Ammon's horn (tissue), 1 donor: ENCODE measurements around the gene CACNA1F.
"Not testable (repeated sequence)": the region's sequence is repeated elsewhere in the genome, so short reads cannot be mapped to it uniquely, and the experiment has no call there.

ENCODE experiments used
- DNase-seq: peaks from one replicate; pipeline ENCODE4 v3.0.0-alpha.2; 2016; ENCODE audit warnings: low spot score

The CACNA1F gene

DNA sequence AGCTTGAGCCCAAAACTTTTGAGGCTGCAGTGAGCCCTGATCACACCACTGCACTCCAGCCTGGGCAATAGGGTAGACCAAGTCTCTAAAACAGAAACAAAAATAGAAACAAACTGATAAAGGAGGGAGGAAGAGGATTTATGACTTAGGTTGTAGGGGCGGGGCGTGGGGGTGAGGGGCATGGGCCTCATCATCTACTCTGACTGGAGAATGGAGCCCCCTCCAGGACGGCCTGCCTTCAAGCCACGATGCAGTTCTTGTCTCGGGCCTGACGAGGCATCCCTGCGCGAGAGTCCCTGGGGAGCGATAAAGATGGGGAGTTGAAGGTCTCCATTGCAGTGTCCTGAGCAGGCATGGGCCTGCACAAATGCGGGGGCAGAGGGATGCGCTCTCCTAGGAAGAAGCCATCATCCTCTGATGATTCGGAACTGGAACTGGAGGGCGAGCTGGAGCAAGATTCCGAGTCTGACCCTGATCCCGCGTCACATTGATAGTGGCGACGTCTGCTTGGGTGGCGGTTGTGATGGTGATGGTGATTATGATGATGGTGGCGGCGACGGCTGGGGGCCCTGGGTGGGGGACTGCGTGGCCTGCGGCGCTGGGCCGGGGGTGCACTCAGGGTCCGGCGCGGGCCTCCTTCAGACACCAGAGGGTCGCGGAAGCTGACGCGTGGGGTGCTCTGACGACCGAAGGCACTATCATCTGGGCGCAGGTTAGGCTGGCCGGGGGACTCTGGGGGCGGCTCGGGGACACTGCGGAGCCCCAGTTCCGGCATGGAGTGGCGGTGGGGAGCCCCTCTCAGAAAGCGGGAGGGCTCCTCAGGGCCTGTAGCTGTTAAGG is 57.5 kb downstream of the CACNA1F start:
- no peak for DNase-seq

DNA sequence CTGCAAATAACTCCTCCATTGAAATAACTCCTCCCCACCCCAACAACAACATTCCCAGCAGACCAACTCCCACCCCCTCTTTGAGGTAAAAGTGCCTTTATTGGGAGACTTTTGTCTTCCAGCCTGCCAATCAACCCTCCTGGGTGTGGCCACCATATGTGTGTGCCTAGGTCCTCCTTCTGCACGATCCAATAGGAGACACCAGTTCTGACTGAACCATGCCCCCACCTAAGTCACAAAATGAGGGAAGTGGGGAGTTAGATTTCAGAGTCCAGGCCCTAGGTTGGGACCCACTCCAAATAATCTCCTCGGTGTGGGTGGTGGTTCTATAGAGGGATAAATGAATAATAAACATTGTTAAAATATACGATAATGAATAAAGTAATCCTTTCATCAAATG is 58.4 kb downstream of the CACNA1F start:
- DNase-seq = no peak

DNA sequence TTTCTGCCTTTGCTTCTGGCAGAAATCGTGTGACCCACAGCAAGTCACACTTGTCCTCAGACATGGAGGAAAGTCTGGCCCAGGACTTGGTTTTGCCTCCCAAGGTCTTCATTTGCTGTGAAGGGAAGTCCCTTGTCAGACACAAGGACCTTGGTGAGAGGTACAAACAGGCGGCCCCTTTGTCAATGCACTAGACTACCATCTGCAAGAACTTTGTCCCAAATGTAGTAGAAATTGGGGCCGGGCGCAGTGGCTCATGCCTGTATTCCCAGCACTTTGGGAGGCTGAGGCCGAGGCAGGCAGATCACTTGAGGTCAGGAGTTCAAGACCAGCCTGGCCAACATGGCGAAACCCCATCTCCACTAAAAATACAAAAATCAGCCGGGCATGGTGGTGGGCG is 59.6 kb downstream of the CACNA1F start:
- DNase-seq = not testable (repeated sequence)

DNA sequence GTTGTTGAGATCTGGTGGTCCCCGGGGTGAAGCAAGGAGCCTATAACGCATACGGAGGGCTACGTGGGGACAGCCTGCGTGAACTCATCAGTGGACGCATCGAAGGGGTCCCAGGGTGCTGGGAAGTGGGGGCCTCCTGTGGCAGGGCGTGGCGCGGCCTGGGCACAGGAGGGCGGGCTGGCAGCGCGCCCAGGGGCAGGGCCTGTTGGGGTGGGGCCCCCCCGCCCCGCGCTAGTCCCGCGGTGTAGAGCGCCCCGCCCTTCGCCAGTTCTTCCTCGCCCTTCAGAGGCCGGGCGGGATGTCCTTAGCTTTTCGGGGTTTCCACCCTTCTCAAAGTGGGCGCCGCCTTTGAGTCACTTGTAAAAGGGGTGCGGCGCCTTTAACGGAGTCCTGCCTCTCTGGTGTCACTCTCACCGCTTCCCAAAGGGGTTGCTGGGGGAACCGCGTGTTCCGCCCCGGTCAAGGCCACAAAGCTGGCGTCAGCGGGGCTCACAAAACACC is 60.8 kb downstream of the CACNA1F start:
- no peak for DNase-seq

DNA sequence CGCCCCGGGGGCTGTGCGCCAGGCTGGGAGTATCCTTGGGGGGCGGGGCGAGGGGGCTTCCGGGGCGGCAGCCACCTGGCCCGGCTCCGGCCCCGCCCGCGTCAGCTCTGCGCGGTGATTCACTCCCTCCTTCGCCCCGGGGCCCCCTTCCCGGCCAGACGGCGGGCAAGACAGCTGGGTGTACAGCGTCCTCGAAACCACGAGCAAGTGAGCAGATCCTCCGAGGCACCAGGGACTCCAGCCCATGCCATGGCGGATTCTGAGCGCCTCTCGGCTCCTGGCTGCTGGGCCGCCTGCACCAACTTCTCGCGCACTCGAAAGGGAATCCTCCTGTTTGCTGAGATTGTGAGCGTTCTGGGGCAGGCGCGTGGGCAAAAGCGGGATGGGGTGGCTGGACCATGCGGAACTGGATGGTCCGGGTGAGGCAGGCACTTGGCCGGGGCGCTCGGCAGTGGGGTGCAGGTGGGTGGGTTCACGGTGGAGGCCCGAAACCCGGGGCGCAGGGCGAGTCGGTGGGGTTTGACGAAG is 61.3 kb downstream of the CACNA1F start, which contains the start of gene PLP2:
TSS of gene PLP2 (plus strand) at position 147 of the 528 bp plus-strand sequence. CDS start at position 250, 103 bp downstream.
- no peak for DNase-seq

DNA sequence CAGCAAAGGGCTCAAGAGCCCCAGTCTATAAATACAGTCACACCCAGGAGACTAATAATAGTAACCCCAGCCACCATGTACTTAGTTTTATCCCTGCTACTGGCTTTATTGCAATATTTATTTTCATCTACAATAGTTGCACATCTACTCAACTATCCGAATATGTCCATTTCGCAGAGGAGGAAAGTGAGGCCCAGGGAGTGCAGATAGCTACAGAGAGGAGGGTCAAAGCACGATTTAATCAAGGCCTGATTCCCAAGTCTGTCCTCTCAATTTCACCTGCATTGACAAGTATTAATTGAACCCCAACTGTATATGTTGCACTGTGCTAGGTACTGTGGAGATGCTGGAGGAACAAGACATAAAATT is 65.4 kb downstream of the CACNA1F start:
- no peak for DNase-seq

DNA sequence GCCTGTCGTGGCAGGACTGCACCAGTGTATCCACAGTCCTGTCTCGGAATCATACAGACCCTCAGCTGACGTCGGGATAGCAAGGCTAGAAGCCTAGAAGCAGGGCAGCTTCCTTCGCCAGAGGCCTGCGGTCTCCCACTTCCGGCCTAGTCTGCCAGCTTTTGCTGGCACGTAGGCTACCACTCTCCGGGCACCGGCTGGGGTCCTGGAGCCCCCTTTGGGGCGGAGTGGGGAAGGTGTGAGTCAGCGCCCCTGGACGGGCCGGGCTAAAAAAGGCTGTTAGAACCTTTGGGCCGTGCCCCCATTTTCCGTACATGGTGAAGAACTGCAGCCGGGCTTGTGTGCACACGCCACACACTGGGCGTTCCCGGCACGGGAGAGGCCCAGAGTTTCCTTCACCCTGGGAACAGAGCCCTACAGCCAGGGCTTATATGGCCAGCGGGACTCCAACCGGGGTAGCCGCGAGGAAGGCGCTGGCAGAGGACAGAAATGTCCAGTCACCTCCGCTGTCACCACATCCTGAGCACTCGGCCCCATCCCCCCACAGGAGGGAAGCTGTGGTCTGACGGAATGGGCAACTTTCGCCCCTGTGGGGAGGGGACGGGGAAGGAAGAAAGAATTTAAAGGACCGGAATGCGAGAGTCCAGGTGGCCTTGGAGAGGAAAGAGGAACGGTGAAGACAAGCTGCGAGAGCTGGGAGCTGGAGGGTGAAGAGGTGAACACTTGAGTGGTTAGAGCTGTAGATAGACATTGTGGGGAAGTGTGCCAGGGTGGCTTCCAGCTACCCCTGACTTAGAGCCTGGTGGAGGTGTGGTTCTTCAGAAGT is 66.0 kb downstream of the CACNA1F start:
- peak; percentile 47 for DNase-seq

DNA sequence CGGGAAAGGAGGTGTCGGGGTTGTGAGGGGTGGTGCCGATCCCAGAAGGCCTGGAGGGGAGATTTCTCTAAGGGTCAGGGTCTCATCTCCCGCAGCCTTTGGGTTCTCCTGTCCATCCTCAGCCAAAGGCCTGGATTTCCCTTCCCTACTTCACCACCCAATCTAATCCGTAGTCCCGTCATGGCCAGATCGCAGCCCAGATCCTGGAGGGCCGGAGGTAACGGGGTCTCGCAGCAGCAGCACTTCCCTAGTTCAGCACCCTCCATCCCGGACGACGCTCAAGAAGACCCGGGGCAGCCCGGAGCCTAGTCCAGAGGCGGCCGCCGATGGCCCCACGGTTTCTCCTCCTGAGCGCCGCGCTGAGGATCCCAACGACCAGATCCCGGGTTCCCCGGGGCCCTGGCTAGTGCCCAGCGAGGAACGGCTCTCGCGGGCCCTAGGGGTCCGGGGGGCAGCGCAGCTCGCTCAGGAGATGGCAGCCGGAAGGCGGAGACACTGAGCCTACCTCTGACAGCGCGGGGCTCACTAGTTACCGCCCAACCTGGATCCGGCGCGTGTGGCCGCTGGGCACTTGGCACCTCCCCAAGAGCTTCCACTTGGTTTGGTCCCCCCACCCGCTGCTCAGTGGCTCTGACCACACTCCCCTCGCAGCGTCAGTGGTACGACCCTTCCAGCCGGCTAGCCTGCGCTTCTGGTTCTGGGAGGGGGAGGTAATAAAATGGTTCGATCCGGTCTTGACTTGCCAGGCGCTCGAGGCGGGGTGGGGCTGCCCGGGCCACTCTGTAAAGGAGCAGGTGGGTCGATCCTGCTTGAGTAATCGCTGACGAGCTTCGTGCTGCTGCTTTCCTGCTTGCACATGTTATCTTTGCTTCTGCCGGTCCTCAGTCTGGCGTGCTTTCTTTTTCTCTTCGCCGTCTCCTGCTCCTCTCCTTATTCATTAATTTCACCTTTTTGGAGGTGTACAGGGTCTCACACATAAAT is 66.9 kb downstream of the CACNA1F start:
- peak; percentile 75 for DNase-seq

DNA sequence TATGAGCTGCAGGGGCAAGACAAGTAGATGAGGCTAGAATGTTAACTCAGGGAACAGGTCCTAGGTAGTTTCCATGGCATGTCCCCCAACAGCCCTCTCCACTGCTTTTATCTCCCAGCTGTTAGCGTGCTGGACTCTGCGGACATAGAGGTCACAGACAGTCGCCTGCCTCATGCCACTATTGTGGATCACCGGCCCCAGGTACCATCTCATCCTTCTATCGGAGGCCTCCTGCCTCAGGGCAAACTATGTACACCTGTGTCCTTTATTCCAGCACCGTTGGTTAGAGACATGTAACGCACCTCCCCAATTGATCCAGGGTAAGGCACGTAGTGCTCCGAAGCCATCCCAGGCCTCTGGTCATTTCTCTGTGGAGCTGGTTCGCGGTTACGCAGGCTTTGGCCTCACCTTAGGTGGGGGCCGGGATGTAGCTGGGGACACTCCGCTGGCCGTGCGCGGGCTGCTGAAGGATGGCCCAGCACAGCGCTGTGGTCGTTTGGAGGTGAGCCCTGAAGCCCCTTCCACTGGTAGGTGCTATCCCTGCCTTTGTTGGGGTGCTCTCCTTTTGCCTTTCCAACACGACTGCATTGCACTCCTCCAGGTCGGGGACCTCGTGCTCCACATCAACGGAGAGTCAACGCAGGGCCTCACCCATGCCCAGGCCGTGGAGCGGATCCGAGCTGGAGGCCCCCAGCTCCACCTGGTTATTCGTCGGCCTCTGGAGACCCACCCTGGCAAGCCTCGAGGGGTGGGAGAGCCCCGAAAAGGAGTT is 68.4 kb downstream of the CACNA1F start:
- no peak for DNase-seq

DNA sequence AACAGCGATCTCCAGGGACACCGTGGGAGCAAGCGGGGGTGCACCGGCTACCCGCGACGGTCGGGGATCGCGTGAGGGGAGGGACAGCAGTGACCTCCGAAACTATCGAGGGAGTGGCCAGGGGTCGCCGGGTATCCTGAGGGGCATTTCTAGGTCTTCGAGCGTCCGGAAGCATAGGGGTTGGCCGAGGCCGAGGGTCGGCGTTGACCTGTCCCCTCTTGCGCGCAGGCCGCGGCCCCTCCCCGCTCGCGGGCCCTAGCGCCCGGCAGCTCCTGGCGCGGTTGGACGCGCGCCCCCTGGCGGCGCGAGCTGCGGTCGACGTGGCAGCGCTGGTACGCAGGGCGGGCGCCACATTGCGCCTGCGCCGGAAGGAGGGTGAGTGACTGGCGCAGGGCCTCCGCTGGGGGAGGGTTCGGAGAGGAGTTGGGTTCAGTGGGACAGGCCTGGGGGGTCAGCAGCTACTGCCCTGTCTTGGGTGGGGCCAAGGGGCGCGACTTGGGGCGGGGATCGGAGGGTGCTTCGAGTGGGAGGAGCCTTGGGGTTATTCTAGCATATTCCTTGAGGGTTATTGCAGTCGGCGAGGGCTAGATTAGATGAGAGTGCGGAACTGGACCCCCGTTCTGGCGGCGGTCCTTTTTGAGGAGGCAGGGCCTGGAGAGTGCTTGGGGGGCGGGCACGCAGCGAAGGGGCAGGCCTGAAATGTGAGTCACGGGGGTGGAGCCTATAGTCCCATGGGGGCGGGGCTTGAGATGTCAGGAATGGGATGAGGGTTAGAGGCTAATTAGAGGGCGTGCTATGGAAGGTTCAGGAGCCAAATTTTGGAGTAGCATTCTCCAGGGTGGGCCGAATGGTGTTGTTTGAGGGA is 69.4 kb downstream of the CACNA1F start:
- DNase-seq = peak; percentile 91

DNA sequence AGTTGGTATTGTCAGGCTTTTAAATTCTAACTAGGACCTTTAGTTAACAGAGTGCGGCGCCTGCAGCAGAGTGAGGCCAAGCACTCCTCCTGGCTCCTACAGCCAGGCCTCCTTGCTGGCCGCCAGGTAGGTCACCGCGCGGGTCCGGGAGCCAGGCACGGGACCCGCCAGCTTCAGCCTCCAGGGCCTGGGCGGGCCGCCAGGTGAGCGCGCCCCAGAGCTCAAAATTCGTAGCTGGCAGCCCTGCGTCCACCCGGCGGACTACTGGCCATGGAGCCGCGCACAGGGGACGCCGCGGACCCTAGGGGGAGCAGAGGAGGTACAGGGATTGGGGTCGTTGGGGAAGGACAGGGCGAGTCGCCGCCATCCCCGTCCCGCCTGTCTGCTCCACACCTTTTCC is 70.5 kb downstream of the CACNA1F start, which contains the start of gene MAGIX:
TSS of gene MAGIX (plus strand) at position 139 of the 400 bp plus-strand sequence. CDS start at position 271, 132 bp downstream.
- DNase-seq = no peak

DNA sequence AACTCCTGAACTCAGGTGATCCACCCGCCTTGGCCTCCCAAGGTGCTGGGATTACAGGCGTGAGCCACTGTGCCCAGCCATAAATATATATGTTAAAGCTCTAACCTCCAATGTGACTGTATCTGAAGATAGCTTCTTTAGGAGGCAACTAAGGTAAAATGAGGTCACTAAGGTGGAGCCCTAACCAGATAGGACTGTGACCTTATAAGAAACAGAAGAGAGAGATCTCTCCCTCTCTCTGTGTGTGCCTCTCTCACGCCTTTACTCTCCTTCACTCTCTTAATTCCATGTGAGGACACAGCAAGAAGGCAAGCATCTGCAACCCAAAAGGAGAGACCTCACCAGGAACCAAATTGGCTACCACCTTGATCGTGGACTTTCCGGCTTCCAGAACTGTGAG is 71.5 kb downstream of the CACNA1F start:
- no peak for DNase-seq

DNA sequence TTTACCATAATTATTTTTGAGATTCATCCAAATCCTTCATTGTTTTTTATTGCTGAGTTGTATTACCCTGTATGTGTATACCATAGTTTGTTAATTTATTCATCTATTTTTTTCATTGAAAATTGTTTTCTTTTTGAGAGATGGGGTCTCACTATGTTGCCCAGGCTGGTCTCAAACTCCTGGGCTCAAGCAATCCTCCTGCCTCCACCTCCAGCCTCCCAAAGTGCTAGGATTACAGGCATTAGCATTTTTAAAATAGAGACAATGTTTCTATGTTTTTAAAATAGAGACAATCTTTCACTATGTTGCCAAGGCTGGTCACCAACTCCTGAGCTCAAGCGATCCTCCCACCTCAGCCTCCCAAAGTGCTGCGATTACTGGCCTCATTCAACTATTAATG is 72.2 kb downstream of the CACNA1F start:
- DNase-seq = no peak

DNA sequence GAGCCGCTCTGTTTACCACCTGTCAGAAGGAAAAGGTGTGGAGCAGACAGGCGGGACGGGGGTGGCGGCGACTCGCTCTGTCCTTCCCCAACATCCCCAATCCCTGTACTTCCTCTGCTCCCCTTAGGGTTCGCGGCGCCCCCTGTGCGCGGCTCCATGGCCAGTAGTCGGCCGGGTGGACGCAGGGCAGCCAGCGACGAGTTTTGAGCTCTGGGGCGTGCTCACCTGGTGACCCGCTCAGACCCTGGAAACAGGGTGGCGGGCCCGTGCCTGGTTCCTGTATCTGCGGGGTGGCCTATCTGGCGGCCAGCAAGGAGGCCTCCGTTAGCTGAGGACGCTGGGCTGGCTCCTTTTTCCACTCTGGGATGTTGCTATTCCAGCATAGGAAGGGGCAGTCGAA is 75.9 kb downstream of the CACNA1F start:
- DNase-seq = no peak

DNA sequence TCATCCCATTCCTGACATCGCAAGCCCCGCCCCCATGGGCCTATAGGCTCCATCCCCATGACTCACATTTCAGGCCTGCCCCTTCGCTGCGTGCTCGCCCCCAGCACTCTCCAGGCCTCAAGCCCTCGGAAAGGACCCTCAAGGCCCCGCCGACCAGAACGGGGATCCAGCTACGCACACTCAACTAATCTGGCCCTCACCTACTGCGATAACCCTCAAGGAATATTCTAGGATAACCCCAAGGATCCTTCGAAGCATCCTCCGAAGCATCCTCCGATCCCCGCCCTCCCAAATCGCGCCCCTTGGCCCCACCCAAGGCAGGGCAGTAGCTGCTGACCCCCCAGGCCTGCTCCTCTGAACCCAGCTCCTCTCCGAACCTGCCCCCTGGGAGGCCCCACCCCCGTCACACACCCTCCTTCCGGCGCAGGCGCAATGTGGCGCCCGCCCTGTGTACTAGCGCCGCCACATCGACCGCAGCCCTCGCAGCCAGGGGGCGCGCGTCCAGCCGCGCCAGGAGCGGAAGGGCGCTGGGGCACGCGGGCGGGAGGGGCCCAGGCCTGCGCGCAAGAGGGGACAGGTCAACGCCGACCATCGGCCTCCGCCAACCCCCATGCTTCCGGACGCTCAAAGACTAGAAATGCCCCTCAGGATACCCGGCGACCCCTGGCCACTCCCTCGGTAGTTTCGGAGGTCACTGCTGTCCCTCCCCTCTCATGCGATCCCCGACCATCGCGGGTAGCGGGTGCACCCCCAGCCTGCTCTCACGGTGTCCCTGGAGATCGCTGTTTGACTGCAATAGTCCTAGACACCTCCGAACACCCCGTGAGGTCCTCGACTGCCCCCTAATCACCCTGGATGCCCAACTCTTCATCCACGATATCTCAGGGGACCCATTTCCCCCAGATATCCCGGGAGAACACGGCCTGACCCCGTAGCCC is 77.0 kb downstream of the CACNA1F start:
- DNase-seq = peak; percentile 88

DNA sequence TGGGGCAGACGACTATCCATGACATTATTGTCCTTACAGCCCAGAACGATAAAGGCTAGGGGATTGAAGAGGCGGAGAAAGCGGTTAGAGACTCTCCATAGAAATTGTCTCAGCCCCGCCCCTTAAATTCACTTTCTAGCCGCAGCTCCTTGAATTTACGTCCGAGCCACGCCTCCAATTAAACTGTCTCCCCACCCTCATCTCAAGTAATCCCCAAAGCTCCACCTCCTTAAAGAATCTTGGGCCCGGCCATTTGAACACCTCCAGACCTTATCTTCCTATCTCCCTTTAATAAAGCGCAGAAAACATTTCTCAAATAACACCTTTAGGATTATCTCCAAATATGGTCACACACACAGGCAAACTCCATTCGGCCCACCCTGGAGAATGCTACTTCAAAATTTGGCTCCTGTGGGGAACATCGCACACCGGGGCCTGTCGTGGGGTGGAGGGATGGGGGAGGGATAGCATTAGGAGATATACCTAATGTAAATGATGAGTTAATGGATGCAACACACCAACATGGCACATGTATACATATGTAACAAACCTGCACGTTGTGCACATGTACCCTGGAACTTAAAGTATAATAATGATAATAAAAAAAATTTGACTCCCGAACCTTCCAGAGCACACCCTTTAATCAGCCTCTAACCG is 77.8 kb downstream of the CACNA1F start:
- DNase-seq = peak; percentile 25
